RCC 7860 (cell line): ENCODE data around the gene UBE3C.
A peak's percentile ranks its signal among the peaks of the same experiment; 100 is the strongest.
"Not testable (repeated sequence)": the region's sequence is repeated elsewhere in the genome, so short reads cannot be mapped to it uniquely, and the experiment has no call there.

ENCODE experiments used
- DNase-seq: peaks from one replicate; pipeline ENCODE4 v3.0.0-alpha.2; 2015; ENCODE audit warnings: low spot score
- FAIRE-seq: peaks from 2 replicates; lab custom pipeline; 2012; peaks lifted over from hg19 to GRCh38; lab: Jason Lieb, UNC

UBE3C gene

GRCh38 chr7:157269341-157270059 is 130.8 kb downstream of the UBE3C start:
- DNase-seq (no peak), FAIRE-seq (no peak)

- FAIRE-seq: no peak
- DNase-seq: no peak
These were observed 131.3 kb downstream of the UBE3C start for GRCh38 chr7:157270060-157270444.

GRCh38 chr7:157271315-157271990 is 132.7 kb downstream of the UBE3C start:
- no peak for DNase-seq
- FAIRE-seq: no peak

GRCh38 chr7:157271991-157272324 is 133.2 kb downstream of the UBE3C start:
- no peak for FAIRE-seq
- DNase-seq: peak; percentile 75

GRCh38 chr7:157272351-157273207 is 133.9 kb downstream of the UBE3C start:
- DNase-seq (no peak), FAIRE-seq (no peak)

GRCh38 chr7:157273208-157274093 is 134.7 kb downstream of the UBE3C start:
- FAIRE-seq (no peak), DNase-seq (peak; percentile 67)

- FAIRE-seq, DNase-seq: not testable (repeated sequence)
These were observed 135.4 kb downstream of the UBE3C start for GRCh38 chr7:157274094-157274634.

GRCh38 chr7:157274991-157275427 is 136.3 kb downstream of the UBE3C start:
- DNase-seq (no peak), FAIRE-seq (no peak)

- DNase-seq (no peak), FAIRE-seq (no peak)
These were observed 137.4 kb downstream of the UBE3C start for GRCh38 chr7:157276091-157276561.

- FAIRE-seq (no peak), DNase-seq (peak; percentile 44)
These were observed 138.2 kb downstream of the UBE3C start for GRCh38 chr7:157276731-157277562.

GRCh38 chr7:157277568-157277967 is 138.8 kb downstream of the UBE3C start:
- not testable (repeated sequence) for DNase-seq, FAIRE-seq

- DNase-seq: no peak
- no peak for FAIRE-seq
These were observed 139.6 kb downstream of the UBE3C start for GRCh38 chr7:157278167-157278790.

- DNase-seq (no peak), FAIRE-seq (no peak)
These were observed 140.3 kb downstream of the UBE3C start for GRCh38 chr7:157278791-157279724.

GRCh38 chr7:157279741-157280215 is 141.1 kb downstream of the UBE3C start:
- DNase-seq: no peak
- FAIRE-seq: no peak

- DNase-seq: no peak
- FAIRE-seq: no peak
These were observed 141.6 kb downstream of the UBE3C start for GRCh38 chr7:157280216-157280841.

GRCh38 chr7:157281221-157281998 is 142.7 kb downstream of the UBE3C start:
- FAIRE-seq: no peak
- DNase-seq: no peak
